Stimulated activated CD4-positive, alpha-beta T cell treated with anti-CD3 and anti-CD28 coated beads, Interleukin-4, amount 100 ng/mL, for 4 hours (primary cell): Measurements from ENCODE around the gene SMIM28.

Experiments used
- DNase-seq, 2 experiments: peaks; one replicate each; pipeline ENCODE4 v3.0.0-alpha.2; 2020

Gene SMIM28

GRCh38 chr6:138374815-138375214, 2.9 kb upstream of the SMIM28 start:
- no peak for DNase-seq

GRCh38 chr6:138377042-138377441, 663 bp upstream of the SMIM28 start:
- DNase-seq: no peak

- DNase-seq: no peak
Measured at GRCh38 chr6:138378463-138378862, 758 bp downstream of the SMIM28 start.

- no peak for DNase-seq
Measured at GRCh38 chr6:138382498-138383265, 5.0 kb downstream of the SMIM28 start.

- no peak for DNase-seq
Measured at GRCh38 chr6:138383776-138384175, 6.1 kb downstream of the SMIM28 start.

- no peak for DNase-seq
Measured at GRCh38 chr6:138386897-138387296, 9.2 kb downstream of the SMIM28 start.

GRCh38 chr6:138387577-138388368, 10.1 kb downstream of the SMIM28 start:
- DNase-seq: no peak

- DNase-seq: no peak
Measured at GRCh38 chr6:138389551-138389950, 11.8 kb downstream of the SMIM28 start.

- DNase-seq: no peak
Measured at GRCh38 chr6:138393871-138394783, 16.4 kb downstream of the SMIM28 start.

GRCh38 chr6:138396709-138397108, 19.0 kb downstream of the SMIM28 start:
- no peak for DNase-seq

GRCh38 chr6:138397128-138398122, 19.7 kb downstream of the SMIM28 start:
- no peak for DNase-seq

GRCh38 chr6:138400326-138400725, 22.6 kb downstream of the SMIM28 start:
- no peak for DNase-seq

- no peak for DNase-seq
Measured at GRCh38 chr6:138401960-138402837, 24.5 kb downstream of the SMIM28 start.

- no peak for DNase-seq
Measured at GRCh38 chr6:138402838-138403187, 25.1 kb downstream of the SMIM28 start.

- DNase-seq: peak; percentile 12 to 26
Measured at GRCh38 chr6:138403324-138403800, 25.7 kb downstream of the SMIM28 start.

GRCh38 chr6:138403801-138404665, 26.3 kb downstream of the SMIM28 start, which contains the start of gene HEBP2:
Gene HEBP2 (plus strand): TSS chr6:138404223. CDS start chr6:138404496, 273 bp downstream.
- peak; percentile 90 to 91 for DNase-seq

GRCh38 chr6:138404666-138405337, 27.1 kb downstream of the SMIM28 start:
- DNase-seq: peak; percentile 9 to 11

GRCh38 chr6:138405816-138406413, 28.2 kb downstream of the SMIM28 start:
- DNase-seq: no peak
